SHP77 treated with DMSO at 0.1 percent for 48 hours (cell line): ENCODE measurements around the gene NADK2.
A peak's percentile ranks its signal among the peaks of the same experiment; 100 is the strongest.
"Not testable (repeated sequence)": the region's sequence is repeated elsewhere in the genome, so short reads cannot be mapped to it uniquely, and the experiment has no call there.

ENCODE experiments used
- DNase-seq: peaks from one replicate; lab custom pipeline; 2025; lab: John Stamatoyannopoulos, UW

The NADK2 gene

GRCh38 chr5:36241631-36242533, at the start of gene NADK2:
Gene NADK2 (minus strand): TSS chr5:36241925. CDS start chr5:36241798, 127 bp downstream.
- DNase-seq, result peak; percentile 98

- no peak for DNase-seq
Measured at GRCh38 chr5:36285837-36286615, 44.3 kb upstream of the NADK2 start.

GRCh38 chr5:36283775-36284174, 42.0 kb upstream of the NADK2 start:
- not testable (repeated sequence) for DNase-seq

GRCh38 chr5:36281626-36282025, 39.9 kb upstream of the NADK2 start:
- no peak for DNase-seq

- DNase-seq, result no peak
Measured at GRCh38 chr5:36279054-36279698, 37.5 kb upstream of the NADK2 start.

GRCh38 chr5:36277521-36278176, 35.9 kb upstream of the NADK2 start:
- DNase-seq, result no peak

- DNase-seq, result no peak
Measured at GRCh38 chr5:36276864-36277263, 35.1 kb upstream of the NADK2 start.

GRCh38 chr5:36273809-36274526, 32.2 kb upstream of the NADK2 start:
- no peak for DNase-seq

GRCh38 chr5:36272136-36272690, 30.5 kb upstream of the NADK2 start:
- no peak for DNase-seq

- DNase-seq, result no peak
Measured at GRCh38 chr5:36270876-36271575, 29.3 kb upstream of the NADK2 start.

GRCh38 chr5:36270175-36270574, 28.4 kb upstream of the NADK2 start:
- DNase-seq, result no peak

GRCh38 chr5:36269478-36269877, 27.8 kb upstream of the NADK2 start:
- DNase-seq, result no peak

- DNase-seq, result no peak
Measured at GRCh38 chr5:36267905-36268304, 26.2 kb upstream of the NADK2 start.

- DNase-seq, result no peak
Measured at GRCh38 chr5:36264202-36264760, 22.6 kb upstream of the NADK2 start.

GRCh38 chr5:36261186-36261585, 19.5 kb upstream of the NADK2 start:
- DNase-seq, result no peak

- DNase-seq, result no peak
Measured at GRCh38 chr5:36253575-36253974, 11.8 kb upstream of the NADK2 start.

GRCh38 chr5:36252722-36253365, 11.1 kb upstream of the NADK2 start:
- DNase-seq, result no peak

- DNase-seq, result no peak
Measured at GRCh38 chr5:36251218-36251617, 9.5 kb upstream of the NADK2 start.

GRCh38 chr5:36250427-36250826, 8.7 kb upstream of the NADK2 start:
- DNase-seq, result no peak
